Effector memory CD4-positive, alpha-beta T cell (primary cell): ENCODE results near the gene LSAMP.

ENCODE experiments used
- DNase-seq, 3 donors: peaks; one replicate each; pipeline ENCODE4 v3.0.0-alpha.2; 2020
- H3K27ac ChIP-seq: 2 replicates; pipeline ENCODE4 v1.7.0; 2013; ENCODE audit warnings: mild to moderate bottlenecking, low read length, moderate library complexity; ENCODE audit not compliant: insufficient read depth, poor library complexity, severe bottlenecking
- H3K27me3 ChIP-seq: replicated peaks from 2 replicates; pipeline ENCODE4 v1.7.0; 2013; ENCODE audit warnings: mild to moderate bottlenecking, low read length; ENCODE audit not compliant: insufficient read depth, control insufficient read depth, poor library complexity, severe bottlenecking
- H3K36me3 ChIP-seq: 2 replicates; pipeline ENCODE4 v1.7.0; 2013; ENCODE audit warnings: mild to moderate bottlenecking, low read length, moderate library complexity; ENCODE audit not compliant: control insufficient read depth, insufficient read depth
- H3K4me1 ChIP-seq: 2 replicates; pipeline ENCODE4 v1.7.0; 2013; ENCODE audit warnings: low read length, mild to moderate bottlenecking; ENCODE audit not compliant: control insufficient read depth, insufficient read depth, poor library complexity, severe bottlenecking
- H3K4me3 ChIP-seq: 2 replicates; pipeline ENCODE4 v1.7.0; 2013; ENCODE audit warnings: low read length, low read depth, mild to moderate bottlenecking; ENCODE audit not compliant: insufficient read depth, poor library complexity, severe bottlenecking
- H3K9me3 ChIP-seq: 2 replicates; pipeline ENCODE4 v1.7.0; 2013; ENCODE audit warnings: mild to moderate bottlenecking, low read length, moderate library complexity; ENCODE audit not compliant: control insufficient read depth

LSAMP gene

GRCh38 chr3:116340680-116341216 is 104.5 kb downstream of the LSAMP start:
- no peak overlapping the region for H3K27ac ChIP-seq
- H3K36me3 ChIP-seq = no peaks in the 10 kb centered on the region
- no peak for DNase-seq
- no peak overlapping the region for H3K4me3 ChIP-seq
- H3K27me3 ChIP-seq = no peaks in the 10 kb centered on the region
- no peaks in the 10 kb centered on the region for H3K4me1 ChIP-seq
- H3K9me3 ChIP-seq = no peaks in the 10 kb centered on the region

- Histone ChIP-seq H3K36me3 (no peaks in the 10 kb centered on the region), H3K9me3 (no peaks in the 10 kb centered on the region), H3K27ac (no peak overlapping the region), H3K4me1 (no peaks in the 10 kb centered on the region), H3K27me3 (no peaks in the 10 kb centered on the region), H3K4me3 (no peak overlapping the region)
- DNase-seq = no peak
These were observed 105.8 kb downstream of the LSAMP start for GRCh38 chr3:116339441-116340028.

- Histone ChIP-seq H3K27me3 (no peaks in the 10 kb centered on the region), H3K36me3 (no peaks in the 10 kb centered on the region), H3K9me3 (no peaks in the 10 kb centered on the region), H3K27ac (no peak overlapping the region), H3K4me3 (no peak overlapping the region), H3K4me1 (no peaks in the 10 kb centered on the region)
- no peak for DNase-seq
These were observed 106.6 kb downstream of the LSAMP start for GRCh38 chr3:116338713-116339112.

- H3K36me3 ChIP-seq = no peaks in the 10 kb centered on the region
- no peak overlapping the region for H3K4me3 ChIP-seq
- H3K9me3 ChIP-seq = no peaks in the 10 kb centered on the region
- H3K4me1 ChIP-seq = no peaks in the 10 kb centered on the region
- no peak overlapping the region for H3K27ac ChIP-seq
- no peak for DNase-seq
- H3K27me3 ChIP-seq = no peaks in the 10 kb centered on the region
These were observed 108.1 kb downstream of the LSAMP start for GRCh38 chr3:116337229-116337628.

DNA sequence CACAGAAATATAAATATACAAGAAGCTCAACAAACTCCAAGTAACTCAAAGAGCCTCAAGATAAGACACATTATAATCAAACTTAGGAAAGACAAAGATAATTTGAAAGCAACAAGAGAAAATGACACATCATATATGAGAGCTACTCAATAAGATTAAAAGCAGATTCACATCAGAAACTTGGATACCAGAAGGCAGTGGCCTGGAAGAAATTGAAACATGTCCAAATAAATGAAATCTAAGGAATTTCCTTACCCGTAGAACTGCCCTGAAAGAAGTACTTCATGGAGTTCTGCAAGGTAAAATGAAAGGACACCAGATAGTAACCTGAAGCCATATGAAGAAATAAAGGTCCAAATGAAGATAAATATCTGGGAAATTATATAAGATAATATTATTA is 113.9 kb downstream of the LSAMP start:
- Histone ChIP-seq H3K4me1 (no peaks in the 10 kb centered on the region), H3K4me3 (no peak overlapping the region), H3K27me3 (no peaks in the 10 kb centered on the region), H3K9me3 (no peaks in the 10 kb centered on the region), H3K27ac (no peak overlapping the region), H3K36me3 (no peaks in the 10 kb centered on the region)
- DNase-seq = no peak

DNA sequence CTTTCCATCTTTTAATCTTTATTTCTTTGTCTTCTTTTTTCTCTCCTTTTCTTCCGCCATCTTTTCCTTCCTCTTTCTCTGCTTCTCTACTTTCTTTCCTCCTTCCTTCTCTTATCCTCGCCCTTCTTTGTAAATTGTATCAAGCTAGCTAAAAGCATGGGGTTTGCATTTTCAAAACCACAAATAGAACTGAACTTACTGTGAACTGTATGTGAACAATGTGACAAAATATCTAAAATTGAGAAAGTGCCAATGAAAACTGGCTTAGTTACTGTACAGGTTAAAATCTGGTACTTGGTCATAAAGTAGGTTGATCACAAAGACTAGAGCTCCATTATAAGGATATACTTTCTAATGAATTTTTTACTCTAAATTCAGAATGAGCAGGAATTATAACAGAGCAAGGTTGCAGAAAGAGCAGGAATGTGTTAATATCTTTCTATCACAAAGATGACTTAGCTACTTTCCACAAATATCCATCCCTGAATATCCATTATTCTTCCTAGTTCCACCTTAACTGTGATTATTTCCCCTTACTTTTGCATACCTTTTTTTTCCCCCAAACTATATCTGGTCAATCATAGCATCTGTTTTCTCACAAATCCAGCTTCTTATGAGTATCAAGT is 122.4 kb downstream of the LSAMP start:
- H3K4me3 ChIP-seq = no peak overlapping the region
- no peaks in the 10 kb centered on the region for H3K27me3 ChIP-seq
- no peaks in the 10 kb centered on the region for H3K36me3 ChIP-seq
- no peaks in the 10 kb centered on the region for H3K9me3 ChIP-seq
- H3K27ac ChIP-seq = no peak overlapping the region
- no peaks in the 10 kb centered on the region for H3K4me1 ChIP-seq
- no peak for DNase-seq

GRCh38 chr3:116318370-116318769 is 126.9 kb downstream of the LSAMP start:
- Histone ChIP-seq H3K27me3 (no peaks in the 10 kb centered on the region), H3K4me3 (no peak overlapping the region), H3K27ac (no peak overlapping the region), H3K4me1 (no peaks in the 10 kb centered on the region), H3K36me3 (no peaks in the 10 kb centered on the region), H3K9me3 (no peaks in the 10 kb centered on the region)
- no peak for DNase-seq

DNA sequence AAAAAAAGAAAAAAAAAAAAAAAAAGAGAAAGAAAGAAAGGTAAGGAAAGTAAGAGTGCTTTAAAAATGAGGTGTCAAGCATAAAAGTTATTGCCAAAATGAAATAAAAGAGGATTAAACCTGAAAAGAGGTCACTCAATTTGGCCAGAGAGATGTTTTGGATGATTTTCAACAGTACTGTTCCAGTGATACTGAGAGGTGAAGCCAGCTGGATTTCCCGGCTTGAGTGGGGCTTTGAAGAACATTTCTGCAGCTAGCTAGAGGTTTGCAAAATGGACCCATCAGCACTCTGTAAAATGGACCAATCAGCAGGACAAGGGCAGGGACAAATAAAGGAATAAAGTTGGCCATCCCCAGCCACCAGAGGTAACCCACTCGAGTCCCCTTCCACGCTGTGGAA is 128.5 kb downstream of the LSAMP start:
- Histone ChIP-seq H3K9me3 (no peaks in the 10 kb centered on the region), H3K27ac (no peak overlapping the region), H3K4me1 (no peaks in the 10 kb centered on the region), H3K27me3 (no peaks in the 10 kb centered on the region), H3K36me3 (no peaks in the 10 kb centered on the region), H3K4me3 (no peak overlapping the region)
- no peak for DNase-seq

GRCh38 chr3:116314476-116314875 is 130.8 kb downstream of the LSAMP start:
- H3K27me3 ChIP-seq = no peaks in the 10 kb centered on the region
- no peak for DNase-seq
- H3K27ac ChIP-seq = no peak overlapping the region

GRCh38 chr3:116306720-116307119 is 138.6 kb downstream of the LSAMP start:
- Histone ChIP-seq H3K4me1 (no peaks in the 10 kb centered on the region), H3K9me3 (no peaks in the 10 kb centered on the region), H3K27ac (no peak overlapping the region), H3K27me3 (no peaks in the 10 kb centered on the region), H3K4me3 (no peak overlapping the region), H3K36me3 (no peaks in the 10 kb centered on the region)
- no peak for DNase-seq

More at GRCh38 chr3:116314476-116314875, 130.8 kb downstream of the LSAMP start:
- no peaks in the 10 kb centered on the region for H3K9me3 ChIP-seq
- no peaks in the 10 kb centered on the region for H3K4me1 ChIP-seq
- no peaks in the 10 kb centered on the region for H3K36me3 ChIP-seq
- H3K4me3 ChIP-seq = no peak overlapping the region
